Smooth muscle cell (in vitro differentiated cells): ENCODE results near the gene CCDC69. TPM values are rescaled to one million over a fixed set of nuclear protein-coding genes. Genes with fewer than 3 reads are reported as not detected.

ENCODE experiments used
- DNase-seq: peaks from one replicate; lab custom pipeline; 2025; ENCODE audit not compliant: unreplicated experiment; lab: John Stamatoyannopoulos, UW
- H2AFZ ChIP-seq: fragments of 200-600 bp; sonication (generic); 2 replicates; pipeline ENCODE4 v1.6.0; 2016; ENCODE audit warnings: antibody characterized with exemption, low read depth, mild to moderate bottlenecking
- H3F3A ChIP-seq: fragments of 200-600 bp; sonication (generic); 2 replicates; pipeline ENCODE4 v1.6.0; 2017; ENCODE audit warnings: antibody characterized with exemption, low read depth
- H3K27ac ChIP-seq: fragments of 200-600 bp; sonication (generic); 2 replicates; pipeline ENCODE4 v1.5.1; 2016; ENCODE audit warnings: low read depth, mild to moderate bottlenecking
- H3K27me3 ChIP-seq: fragments of 200-600 bp; sonication (generic); 2 replicates; pipeline ENCODE4 v1.6.1; 2016; ENCODE audit warnings: low read depth, mild to moderate bottlenecking
- H3K36me3 ChIP-seq: fragments of 200-600 bp; sonication (generic); 2 replicates; pipeline ENCODE4 v1.5.1; 2016; ENCODE audit warnings: low read depth
- H3K4me1 ChIP-seq: fragments of 200-600 bp; sonication (generic); 2 replicates; pipeline ENCODE4 v1.5.1; 2016; ENCODE audit warnings: low read depth
- H3K4me2 ChIP-seq: fragments of 200-600 bp; sonication (generic); 2 replicates; pipeline ENCODE4 v1.6.0; 2016; ENCODE audit warnings: mild to moderate bottlenecking
- H3K4me3 ChIP-seq: fragments of 200-600 bp; sonication (generic); 2 replicates; pipeline ENCODE4 v1.5.1; 2016; ENCODE audit warnings: mild to moderate bottlenecking
- H3K79me2 ChIP-seq: fragments of 200-600 bp; sonication (generic); 2 replicates; pipeline ENCODE4 v1.6.0; 2016; ENCODE audit warnings: low read depth, mild to moderate bottlenecking
- H3K9ac ChIP-seq: fragments of 200-600 bp; sonication (generic); 2 replicates; pipeline ENCODE4 v1.6.0; 2016; ENCODE audit warnings: low read depth
- H3K9me3 ChIP-seq: fragments of 200-600 bp; sonication (generic); replicated peaks from 2 replicates; pipeline ENCODE4 v1.5.1; 2016; ENCODE audit warnings: low read depth
- H4K20me1 ChIP-seq: fragments of 200-600 bp; sonication (generic); 2 replicates; pipeline ENCODE4 v1.6.0; 2016; ENCODE audit warnings: low read depth
- WGBS: methylation state at CpG from one replicate; pipeline ENCODE4 v1.1.7; 2016; ENCODE audit warnings: low lambda C conversion rate; 5-methylcytosine and 5-hydroxymethylcytosine counted together
- polyA plus RNA-seq: library from polyadenylated mRNA; unstranded; fragments of >200 nt; fragmentation: Nextera tagmentation; extraction: Ambion mirVana; gene quantifications from 2 replicates; pipeline ENCODE4 v1.2.1, GENCODE V29; 2016
- total RNA-seq: library from RNA; depleted of rRNA; stranded (reverse); fragments of >200 nt; gene quantifications from 2 replicates; pipeline ENCODE4 v1.2.3, GENCODE V29; 2014
- TF ChIP-seq, protein P1 (sequence below): fragments of 200-600 bp; sonication (generic); IDR thresholded peaks from 2 replicates; pipeline ENCODE4 v1.5.1; 2017; ENCODE audit warnings: borderline replicate concordance, mild to moderate bottlenecking, antibody characterized with exemption; ENCODE audit not compliant: insufficient read depth, poor library complexity, severe bottlenecking

Gene CCDC69
- total and polyA plus RNA-seq, 2 experiments from 2014 or later, result 1.1 to 1.2 TPM

DNA sequence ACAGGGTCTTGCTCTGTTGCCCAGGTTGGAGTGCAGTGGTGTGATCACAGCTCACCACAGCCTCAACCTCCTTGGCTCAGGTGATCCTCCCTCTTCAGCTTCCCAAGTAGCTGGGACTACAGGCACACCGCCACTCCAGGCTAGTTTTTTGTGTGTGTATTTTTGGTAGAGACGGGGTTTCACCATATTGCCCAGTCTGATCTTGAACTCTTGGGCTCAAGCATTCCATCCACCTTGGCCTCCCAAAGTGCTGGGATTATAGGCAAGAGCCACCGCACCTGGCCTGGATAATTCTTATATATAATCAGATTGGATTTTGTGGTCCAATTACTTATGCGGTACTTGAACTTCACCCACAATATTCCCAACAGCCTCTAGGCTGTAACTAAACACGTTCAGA, 19.8 kb downstream of the CCDC69 start:
- no peak for DNase-seq
- no peaks in the 10 kb centered on the region for H3F3A ChIP-seq
- no peak overlapping the region for H2AFZ ChIP-seq
- 89% methylated on average over 5 of the region's 5 CpGs for WGBS
- no peaks in the 10 kb centered on the region for H3K36me3 ChIP-seq
- no peaks in the 10 kb centered on the region for H3K79me2 ChIP-seq
- H3K9ac ChIP-seq, result no peak overlapping the region
- H3K27me3 ChIP-seq, result no peaks in the 10 kb centered on the region
- H3K27ac ChIP-seq, result no peak overlapping the region
- TF ChIP-seq, protein P1, sequence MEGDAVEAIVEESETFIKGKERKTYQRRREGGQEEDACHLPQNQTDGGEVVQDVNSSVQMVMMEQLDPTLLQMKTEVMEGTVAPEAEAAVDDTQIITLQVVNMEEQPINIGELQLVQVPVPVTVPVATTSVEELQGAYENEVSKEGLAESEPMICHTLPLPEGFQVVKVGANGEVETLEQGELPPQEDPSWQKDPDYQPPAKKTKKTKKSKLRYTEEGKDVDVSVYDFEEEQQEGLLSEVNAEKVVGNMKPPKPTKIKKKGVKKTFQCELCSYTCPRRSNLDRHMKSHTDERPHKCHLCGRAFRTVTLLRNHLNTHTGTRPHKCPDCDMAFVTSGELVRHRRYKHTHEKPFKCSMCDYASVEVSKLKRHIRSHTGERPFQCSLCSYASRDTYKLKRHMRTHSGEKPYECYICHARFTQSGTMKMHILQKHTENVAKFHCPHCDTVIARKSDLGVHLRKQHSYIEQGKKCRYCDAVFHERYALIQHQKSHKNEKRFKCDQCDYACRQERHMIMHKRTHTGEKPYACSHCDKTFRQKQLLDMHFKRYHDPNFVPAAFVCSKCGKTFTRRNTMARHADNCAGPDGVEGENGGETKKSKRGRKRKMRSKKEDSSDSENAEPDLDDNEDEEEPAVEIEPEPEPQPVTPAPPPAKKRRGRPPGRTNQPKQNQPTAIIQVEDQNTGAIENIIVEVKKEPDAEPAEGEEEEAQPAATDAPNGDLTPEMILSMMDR, result no peak
- H3K4me1 ChIP-seq, result no peaks in the 10 kb centered on the region
- no peak overlapping the region for H3K4me3 ChIP-seq
- H3K9me3 ChIP-seq, result no peaks in the 10 kb centered on the region
- no peak overlapping the region for H3K4me2 ChIP-seq
- no peaks in the 10 kb centered on the region for H4K20me1 ChIP-seq

DNA sequence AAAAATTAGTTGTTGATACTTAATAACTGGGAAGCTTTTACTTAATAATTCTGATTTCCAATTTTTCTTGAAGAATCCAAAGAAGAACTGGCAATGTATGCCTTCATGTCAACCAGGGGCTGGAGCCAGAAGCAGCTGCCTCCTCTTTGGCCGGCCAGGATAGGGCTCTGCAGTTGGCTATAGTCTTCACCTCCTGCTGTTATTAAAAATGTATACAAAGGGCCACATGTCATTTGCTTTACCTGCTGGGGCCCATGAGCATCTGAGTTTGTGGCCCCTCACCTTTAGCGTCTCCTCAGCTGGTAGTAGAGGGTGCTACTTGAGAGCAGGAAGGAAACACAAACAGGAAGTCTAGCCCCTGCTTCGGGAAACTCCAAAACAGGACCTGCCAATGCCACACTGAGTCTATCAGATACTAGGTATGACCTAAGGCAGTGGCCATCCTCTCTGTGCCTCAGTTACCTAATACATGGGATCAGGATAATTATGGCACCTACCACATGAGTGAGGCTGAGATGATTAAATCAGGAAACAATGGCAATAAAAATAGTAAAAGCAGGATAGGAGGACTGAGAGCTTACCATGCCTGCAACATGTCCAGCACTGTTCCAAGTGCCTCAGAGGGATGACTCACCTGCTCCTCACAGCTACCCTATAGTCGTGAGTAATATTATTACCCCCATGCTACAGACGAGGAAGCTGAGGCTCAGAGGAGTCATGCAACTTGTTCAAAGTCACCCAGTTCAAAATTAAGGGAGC, 21.3 kb downstream of the CCDC69 start:
- no peak overlapping the region for H3K9ac ChIP-seq
- H3K79me2 ChIP-seq, result no peaks in the 10 kb centered on the region
- no peak overlapping the region for H3K4me3 ChIP-seq
- H3K27ac ChIP-seq, result no peak overlapping the region
- no peaks in the 10 kb centered on the region for H3K27me3 ChIP-seq
- no peak overlapping the region for H3K4me2 ChIP-seq
- no peaks in the 10 kb centered on the region for H3K9me3 ChIP-seq
- no peak overlapping the region for H2AFZ ChIP-seq
- no peaks in the 10 kb centered on the region for H4K20me1 ChIP-seq
- WGBS, result 73% methylated on average over 5 of the region's 5 CpGs
- H3K4me1 ChIP-seq, result no peaks in the 10 kb centered on the region
- no peaks in the 10 kb centered on the region for H3K36me3 ChIP-seq
- TF ChIP-seq, protein P1, result no peak
- H3F3A ChIP-seq, result no peaks in the 10 kb centered on the region
- no peak for DNase-seq

DNA sequence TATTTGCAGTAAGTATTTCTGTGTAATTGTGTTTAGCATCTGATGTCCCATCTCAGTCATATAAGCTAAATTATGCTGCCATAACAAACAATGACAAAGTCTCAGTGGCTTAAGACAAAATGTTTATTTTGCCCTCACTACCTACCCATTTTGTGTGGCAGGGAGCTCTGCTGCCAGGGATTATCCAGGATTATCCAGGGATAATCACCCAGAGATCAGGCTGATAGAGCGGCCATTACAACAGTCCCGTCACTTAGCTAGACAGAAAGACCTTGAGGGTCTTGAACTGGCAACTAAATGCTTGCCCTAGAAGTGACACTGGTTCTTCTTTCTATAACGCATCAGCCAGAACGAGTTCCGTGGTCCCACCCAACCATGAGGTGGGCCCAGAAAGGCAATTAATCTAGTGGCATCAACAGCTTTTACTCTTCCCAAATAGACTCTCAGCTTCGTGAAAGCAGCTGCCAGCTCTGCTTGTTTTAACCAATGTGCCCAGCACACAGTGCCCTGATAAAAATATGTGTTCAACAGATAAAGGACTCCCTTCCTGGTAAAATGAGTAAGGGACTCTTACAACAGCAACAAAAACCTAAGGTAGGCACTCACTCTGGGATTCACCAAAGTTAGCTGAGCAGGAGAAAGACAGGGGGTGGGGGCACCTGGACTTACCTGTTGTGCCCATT, 22.8 kb downstream of the CCDC69 start:
- Histone ChIP-seq H3K79me2 (no peaks in the 10 kb centered on the region), H3K4me1 (no peaks in the 10 kb centered on the region), H3K27me3 (no peaks in the 10 kb centered on the region), H3K27ac (no peak overlapping the region), H3K4me2 (no peak overlapping the region), H3F3A (no peaks in the 10 kb centered on the region), H3K9ac (no peak overlapping the region), H3K9me3 (no peaks in the 10 kb centered on the region), H3K36me3 (no peaks in the 10 kb centered on the region), H4K20me1 (no peaks in the 10 kb centered on the region), H2AFZ (no peak overlapping the region), H3K4me3 (no peak overlapping the region)
- 68% methylated on average over 6 of the region's 6 CpGs for WGBS
- TF ChIP-seq, protein P1, result no peak
- no peak for DNase-seq
